DOHH2 (cell line): ENCODE results near the gene NHLRC2.

Experiments
- CTCF ChIP-seq: fragments of 200-600 bp; sonication (generic); IDR thresholded peaks from one replicate; pipeline ENCODE4 v1.5.1; 2014; ENCODE audit warnings: antibody characterized with exemption, mild to moderate bottlenecking, low read depth, low read length; ENCODE audit not compliant: poor library complexity, severe bottlenecking
- EZH2phosphoT487 ChIP-seq: fragments of 200-600 bp; sonication (generic); IDR thresholded peaks from 2 replicates; pipeline ENCODE4 v1.6.1; 2017; ENCODE audit warnings: borderline replicate concordance, mild to moderate bottlenecking, antibody characterized with exemption, low read length, moderate library complexity, mixed read lengths

- TF ChIP-seq CTCF (no peak), EZH2phosphoT487 (no peak)
These were observed 12.3 kb upstream of the NHLRC2 start for GRCh38 chr10:113842171-113842570.
